Breast epithelium (tissue), 3 donors: ENCODE data around the gene SLC22A31.

Source experiments
- CTCF ChIP-seq, 3 donors: fragments of 450-650 bp; IDR thresholded peaks; one replicate each; pipeline ENCODE4 v1.5.1; 2016 to 2017; ENCODE audit warnings: antibody characterized with exemption in 3 of 3, mild to moderate bottlenecking in 3 of 3, moderate library complexity in 3 of 3
- POLR2A ChIP-seq: fragments of 450-650 bp; IDR thresholded peaks from one replicate; pipeline ENCODE4 v1.6.1; 2016; ENCODE audit warnings: antibody characterized with exemption, mild to moderate bottlenecking, moderate library complexity

GRCh38 chr16:89187770-89188392, 12.5 kb downstream of the SLC22A31 start:
- TF ChIP-seq CTCF (IDR thresholded peaks at IDR 0.05): no peak
- no peak for TF ChIP-seq POLR2A
